Measurements from ENCODE around the gene MYO10. TPM values are rescaled to one million over a fixed set of nuclear protein-coding genes. Genes with fewer than 3 reads are reported as not detected.

Gene MYO10
- total RNA-seq, 2 experiments from 2014 or later: not detected

GRCh38 chr5:16914108-16914435 lies 22.0 kb downstream of the MYO10 start:
- ChIA-PET POLR2A (no interaction called here), CTCF (no interaction called here)
- Mint-ChIP-seq H3K36me3 (ENCODE audit: low read depth) (no peaks in the 10 kb centered on the region), H3K27ac (no peak overlapping the region), H3K27me3 (peaks cover 5% of the 10 kb centered on the region), H3K4me3 (no peak overlapping the region), H3K9me3 (peaks cover 2% of the 10 kb centered on the region), H3K4me1 (ENCODE audit: low read depth) (no peaks in the 10 kb centered on the region)
- intact Hi-C loops (cut with DNase I, micrococcal nuclease): no loop called here
- H3K27me3 ChIP-seq (ENCODE audit: control insufficient read depth in 1 of 2, insufficient read depth in 2 of 2, low read length in 2 of 2): no peaks in the 10 kb centered on the region
- ATAC-seq (ENCODE audit: poor library complexity) (no peak), DNase-seq (no peak)
- no peaks in the 10 kb centered on the region for H3K4me1 ChIP-seq (ENCODE audit: insufficient read depth, low read length)
- TF ChIP-seq CTCF (IDR thresholded peaks at IDR 0.05): no peak
- no peaks in the 10 kb centered on the region for H3K36me3 ChIP-seq (ENCODE audit: insufficient read depth, low read length)
- H3K27ac ChIP-seq (ENCODE audit: low read depth in 1 of 2, low read length in 2 of 2): no peak overlapping the region
- H3K4me3 ChIP-seq (ENCODE audit: low read length): no peak overlapping the region
- H3K9me3 ChIP-seq (ENCODE audit: control insufficient read depth in 1 of 2, insufficient read depth in 1 of 2, low read length in 2 of 2): no peaks in the 10 kb centered on the region

- Histone ChIP-seq H3K4me3 (ENCODE audit: low read length) (no peak overlapping the region), H3K36me3 (ENCODE audit: insufficient read depth, low read length) (no peaks in the 10 kb centered on the region), H3K9me3 (ENCODE audit: control insufficient read depth in 1 of 2, insufficient read depth in 1 of 2, low read length in 2 of 2) (no peaks in the 10 kb centered on the region), H3K4me1 (ENCODE audit: insufficient read depth, low read length) (no peaks in the 10 kb centered on the region), H3K27me3 (ENCODE audit: control insufficient read depth in 1 of 2, insufficient read depth in 2 of 2, low read length in 2 of 2) (no peaks in the 10 kb centered on the region), H3K27ac (ENCODE audit: low read depth in 1 of 2, low read length in 2 of 2) (no peak overlapping the region)
- POLR2A ChIA-PET: no interaction called here
- ATAC-seq (ENCODE audit: poor library complexity) (no peak), DNase-seq (no peak)
- Mint-ChIP-seq H3K4me1 (ENCODE audit: low read depth) (no peaks in the 10 kb centered on the region), H3K27ac (no peak overlapping the region), H3K36me3 (ENCODE audit: low read depth) (no peaks in the 10 kb centered on the region), H3K4me3 (no peak overlapping the region), H3K27me3 (peaks cover 5% of the 10 kb centered on the region), H3K9me3 (peaks cover 2% of the 10 kb centered on the region)
- intact Hi-C loops (cut with DNase I, micrococcal nuclease): no loop called here
- no peak for TF ChIP-seq CTCF (IDR thresholded peaks at IDR 0.05)
- CTCF ChIA-PET: no interaction called here
Observed at GRCh38 chr5:16913187-16914107, 22.6 kb downstream of the MYO10 start.

GRCh38 chr5:16912080-16912479 lies 24.0 kb downstream of the MYO10 start:
- no peaks in the 10 kb centered on the region for H3K36me3 ChIP-seq (ENCODE audit: insufficient read depth, low read length)
- intact Hi-C loops (cut with DNase I, micrococcal nuclease): no loop called here

More at GRCh38 chr5:16912080-16912479, 24.0 kb downstream of the MYO10 start:
- H3K4me3 Mint-ChIP-seq: no peak overlapping the region
- no peaks in the 10 kb centered on the region for H3K9me3 ChIP-seq (ENCODE audit: control insufficient read depth in 1 of 2, insufficient read depth in 1 of 2, low read length in 2 of 2)
- no peaks in the 10 kb centered on the region for H3K4me1 ChIP-seq (ENCODE audit: insufficient read depth, low read length)
- H3K27me3 Mint-ChIP-seq: peaks cover 5% of the 10 kb centered on the region
- DNase-seq (no peak), ATAC-seq (ENCODE audit: poor library complexity) (no peak)
- no peaks in the 10 kb centered on the region for H3K27me3 ChIP-seq (ENCODE audit: control insufficient read depth in 1 of 2, insufficient read depth in 2 of 2, low read length in 2 of 2)
- TF ChIP-seq CTCF (IDR thresholded peaks at IDR 0.05): no peak
- peaks cover 2% of the 10 kb centered on the region for H3K9me3 Mint-ChIP-seq
- CTCF ChIA-PET: no interaction called here
- H3K4me3 ChIP-seq (ENCODE audit: low read length): no peak overlapping the region
- H3K27ac Mint-ChIP-seq: no peak overlapping the region
- POLR2A ChIA-PET: no interaction called here
- H3K36me3 Mint-ChIP-seq (ENCODE audit: low read depth): no peaks in the 10 kb centered on the region
- no peaks in the 10 kb centered on the region for H3K4me1 Mint-ChIP-seq (ENCODE audit: low read depth)
- no peak overlapping the region for H3K27ac ChIP-seq (ENCODE audit: low read depth in 1 of 2, low read length in 2 of 2)

All from CD4-positive, alpha-beta T cell (primary cell).